Endometrial microvascular endothelial cells (primary cell): ENCODE results near the gene FCHSD2. TPM values are rescaled to one million over a fixed set of nuclear protein-coding genes. Genes with fewer than 3 reads are reported as not detected.

Experiments
- in situ Hi-C: cut with HindIII; loops from 2 replicates; pipeline ENCODE4 v1.10.0; 2017; ENCODE audit warnings: low sequenced_read_pairs, low pct_unique_long_range_greater_than_20kb; ENCODE audit errors: inconsistent ontology term
- total RNA-seq: library from RNA; depleted of rRNA; stranded (reverse); fragments of >200 nt; gene quantifications from one replicate; pipeline ENCODE4 v1.2.3, GENCODE V29; 2015; ENCODE audit errors: inconsistent ontology term

The FCHSD2 gene
- total RNA-seq, 1 donor from 2014 or later, result 15.5 TPM

DNA sequence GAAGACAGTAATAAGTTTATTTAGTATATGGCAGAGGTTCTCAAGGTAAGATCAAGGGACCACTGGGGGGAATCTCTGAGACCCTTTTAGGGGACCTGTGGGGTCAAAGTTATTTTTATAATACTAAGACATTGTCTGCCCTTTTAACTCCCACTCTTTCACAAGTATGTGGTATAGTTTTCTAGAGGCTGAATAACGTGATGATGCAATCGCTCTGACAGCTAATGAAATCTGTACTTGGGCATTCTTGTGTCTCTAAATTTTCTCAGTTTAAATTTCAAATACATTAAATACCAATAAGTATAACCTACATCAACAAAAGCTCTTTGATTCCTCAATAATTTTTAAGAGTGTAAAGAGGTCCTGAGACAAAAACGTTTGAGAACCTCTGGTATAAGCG lies 180.0 kb downstream of the FCHSD2 start:
- in situ Hi-C loops, result no loop called here

DNA sequence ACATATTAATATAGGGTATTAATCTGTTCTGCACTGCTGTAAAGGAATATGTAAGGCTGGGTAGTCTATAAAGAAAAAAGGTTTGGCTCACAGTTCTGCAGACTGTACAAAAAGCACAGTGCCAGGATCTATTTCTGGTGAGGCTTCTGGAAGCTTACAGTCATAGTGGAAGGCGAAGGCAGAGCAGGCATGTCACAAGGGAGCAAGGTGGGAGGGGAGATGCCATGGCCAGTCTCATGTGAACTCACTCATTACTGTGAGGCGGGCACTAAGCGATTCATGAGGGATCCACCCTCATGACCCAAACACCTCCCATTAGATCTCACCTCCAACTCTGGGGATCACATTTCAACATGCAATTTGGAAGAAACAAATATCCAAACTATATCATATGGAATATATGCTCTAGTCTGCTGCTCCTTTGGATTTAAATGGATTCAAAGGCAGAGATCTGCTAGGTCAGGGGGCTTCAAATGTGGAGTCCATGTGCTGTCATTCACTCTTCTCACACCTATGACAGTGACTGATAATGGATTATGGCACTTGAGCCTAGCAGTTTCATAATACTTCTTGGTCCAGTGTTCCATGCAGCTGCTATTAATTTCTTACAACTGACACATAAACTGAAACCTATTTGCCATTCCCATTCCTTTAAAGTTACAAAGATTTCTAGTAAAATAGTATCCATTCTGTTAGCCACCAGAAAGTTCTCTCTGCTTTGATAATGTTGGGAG lies 182.0 kb downstream of the FCHSD2 start:
- in situ Hi-C loops, result no loop called here

DNA sequence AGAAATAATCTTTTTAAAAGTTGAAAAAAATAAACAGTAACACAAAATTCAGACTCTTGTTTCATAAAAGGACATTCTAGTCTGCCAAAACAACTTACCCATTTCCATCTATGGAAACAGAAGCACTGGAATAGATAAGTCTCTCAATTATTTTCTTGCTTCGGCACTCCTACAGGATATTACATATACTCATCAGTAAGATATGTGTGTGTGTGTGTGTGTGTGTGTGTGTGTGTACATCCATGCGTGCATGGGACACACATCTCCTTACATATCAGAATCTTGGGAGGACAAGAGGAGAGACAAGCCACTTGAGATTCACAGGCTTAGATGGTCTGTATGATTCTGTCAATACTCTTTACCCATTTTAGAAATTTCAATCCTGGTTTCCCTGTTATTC lies 183.3 kb downstream of the FCHSD2 start:
- in situ Hi-C loops, result no loop called here

DNA sequence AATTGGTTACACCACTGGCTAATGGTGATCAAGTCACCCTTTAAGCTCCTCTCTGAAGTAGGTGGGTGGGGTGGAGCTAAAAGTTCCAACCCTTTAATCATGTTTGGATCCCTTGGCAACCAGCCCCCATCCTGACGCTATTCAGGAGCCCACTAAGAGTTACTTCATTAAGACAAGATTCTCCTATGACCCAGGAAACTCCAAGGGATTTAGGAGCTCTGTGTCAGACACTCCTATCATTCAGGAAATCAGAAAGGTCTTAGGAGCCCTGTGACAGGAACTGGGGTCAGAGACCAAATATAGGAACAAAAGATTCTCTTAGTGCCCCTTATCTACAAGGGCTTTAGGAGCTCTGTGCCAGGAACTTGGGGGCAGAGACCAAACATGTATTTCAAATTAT lies 186.7 kb downstream of the FCHSD2 start:
- in situ Hi-C loops, result no loop called here

DNA sequence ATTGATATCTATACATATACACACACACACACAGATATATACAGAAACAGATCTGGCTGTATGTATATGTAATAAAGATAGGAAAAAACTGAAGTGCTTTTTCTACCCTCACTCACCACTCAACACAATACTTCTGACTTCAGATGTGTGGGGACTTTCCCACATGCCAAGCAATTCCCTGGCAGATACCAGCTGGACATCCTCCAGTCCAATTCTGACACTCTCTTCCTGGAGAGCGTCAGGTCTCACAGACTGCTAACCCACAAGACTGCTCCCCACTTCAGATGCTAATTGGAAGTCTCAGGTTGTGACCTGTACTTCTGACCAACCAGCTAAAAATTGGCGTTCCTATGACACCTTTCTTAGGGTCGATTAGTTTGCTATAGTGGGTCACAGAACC lies 187.3 kb downstream of the FCHSD2 start:
- in situ Hi-C loops, result no loop called here

DNA sequence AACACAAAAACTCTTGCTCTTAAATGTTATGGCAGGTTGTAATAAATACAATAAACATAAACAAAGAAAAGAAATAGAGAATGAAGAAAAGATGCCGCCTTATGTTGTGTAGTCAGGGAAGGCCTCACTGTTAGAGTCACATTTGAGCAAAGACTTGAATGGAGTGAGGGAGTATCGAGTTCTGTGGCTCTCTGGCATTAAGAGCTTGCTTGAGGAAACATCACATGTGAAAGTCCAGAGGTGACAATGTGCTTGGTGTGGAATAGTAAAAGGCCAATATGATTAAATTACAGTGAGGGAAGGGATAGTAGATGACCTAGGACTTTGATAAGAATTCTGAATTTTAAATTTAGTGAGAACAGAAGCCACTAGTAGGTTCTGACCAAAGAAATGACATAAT lies 188.5 kb downstream of the FCHSD2 start:
- in situ Hi-C loops, result no loop called here

DNA sequence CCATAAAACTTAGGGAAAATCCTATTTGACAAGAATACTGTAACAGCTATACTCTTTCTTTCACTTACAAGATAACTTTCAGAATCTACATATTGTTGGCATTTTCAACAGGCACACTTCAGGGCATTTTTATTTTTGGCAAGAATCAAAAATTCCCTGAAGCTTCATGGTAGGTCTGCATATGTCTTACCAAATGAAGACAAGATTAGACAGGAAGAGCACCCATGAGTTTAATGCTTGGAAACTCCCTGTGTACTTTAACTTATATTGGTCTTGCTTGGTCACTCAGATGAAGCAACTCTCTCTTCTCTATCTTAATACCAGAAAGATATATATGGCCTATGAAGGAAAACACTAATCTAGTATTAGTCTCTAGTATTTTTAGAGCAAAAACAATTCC lies 190.2 kb downstream of the FCHSD2 start:
- in situ Hi-C loops, result no loop called here

DNA sequence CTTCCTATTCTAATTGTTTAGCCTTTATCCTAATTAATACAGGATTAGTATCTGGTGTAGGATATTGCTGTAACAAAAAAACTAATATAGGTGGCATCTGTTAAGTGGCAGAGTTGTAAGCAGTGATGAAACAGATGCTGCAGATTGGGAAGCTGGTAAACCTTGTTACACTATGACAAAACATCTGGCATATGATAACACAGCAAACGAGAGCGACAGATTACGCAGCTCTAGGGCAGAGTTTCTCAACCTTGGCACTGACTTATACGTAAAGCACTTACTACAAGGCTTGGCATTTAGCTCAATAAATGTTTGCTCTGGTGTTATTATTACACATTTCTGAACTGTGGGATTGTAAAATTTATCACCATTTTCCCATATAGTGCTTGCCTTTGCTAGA lies 190.9 kb downstream of the FCHSD2 start:
- in situ Hi-C loops, result no loop called here

DNA sequence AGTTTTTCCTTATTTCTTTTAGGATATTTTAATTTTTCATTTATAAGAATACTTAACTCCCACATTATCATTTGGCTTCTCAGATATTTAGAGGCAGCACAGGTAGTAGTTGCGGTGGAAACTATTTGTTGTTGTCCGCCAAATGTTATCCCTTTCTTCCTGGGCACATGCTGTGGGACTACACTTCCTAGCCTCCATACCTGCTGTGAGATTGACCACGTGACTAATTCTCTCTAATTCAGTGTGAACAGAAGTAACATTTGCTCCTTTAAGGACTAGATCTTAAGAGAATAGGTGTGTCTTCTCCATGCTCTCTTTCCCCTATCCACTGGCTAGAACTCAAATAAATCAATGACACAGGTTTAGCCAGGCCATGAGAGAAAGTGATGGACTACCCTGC lies 191.4 kb downstream of the FCHSD2 start:
- in situ Hi-C loops, result no loop called here

DNA sequence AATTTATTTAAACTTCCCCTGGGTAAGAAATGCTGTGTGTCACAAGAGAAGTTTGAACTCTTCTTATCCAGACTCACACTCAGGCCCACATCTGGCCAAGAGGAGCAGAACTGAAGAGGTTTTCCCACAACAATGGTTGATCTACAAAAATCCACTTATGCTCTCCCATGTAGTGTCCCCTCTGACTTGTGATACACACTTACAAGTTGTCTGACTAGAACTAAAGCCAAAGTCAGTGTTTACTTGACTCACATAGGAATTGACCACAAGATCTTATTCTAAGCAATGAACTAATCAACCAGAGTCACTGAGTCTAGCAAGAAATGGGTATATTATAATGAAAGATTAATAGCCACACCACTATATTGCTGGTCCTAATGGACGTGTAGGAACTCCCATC lies 194.9 kb downstream of the FCHSD2 start:
- in situ Hi-C loops, result no loop called here

DNA sequence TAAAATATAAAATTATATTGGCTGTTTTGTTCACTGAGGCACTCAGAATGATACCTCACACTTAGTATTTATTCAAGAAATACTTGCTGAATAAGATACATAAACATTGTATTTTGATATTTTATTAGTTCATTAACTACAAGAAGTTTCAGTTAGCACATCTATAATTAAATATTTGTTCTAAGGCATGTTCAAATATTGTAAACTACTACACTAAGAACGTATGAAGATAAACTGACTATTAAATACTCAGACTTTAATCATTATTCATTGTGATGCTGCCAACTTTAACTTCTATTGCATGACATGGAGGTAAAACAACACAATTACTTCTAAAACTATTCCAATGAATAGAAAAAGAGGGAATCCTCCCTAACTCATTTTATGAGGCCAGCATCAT lies 198.5 kb downstream of the FCHSD2 start:
- in situ Hi-C loops, result no loop called here

DNA sequence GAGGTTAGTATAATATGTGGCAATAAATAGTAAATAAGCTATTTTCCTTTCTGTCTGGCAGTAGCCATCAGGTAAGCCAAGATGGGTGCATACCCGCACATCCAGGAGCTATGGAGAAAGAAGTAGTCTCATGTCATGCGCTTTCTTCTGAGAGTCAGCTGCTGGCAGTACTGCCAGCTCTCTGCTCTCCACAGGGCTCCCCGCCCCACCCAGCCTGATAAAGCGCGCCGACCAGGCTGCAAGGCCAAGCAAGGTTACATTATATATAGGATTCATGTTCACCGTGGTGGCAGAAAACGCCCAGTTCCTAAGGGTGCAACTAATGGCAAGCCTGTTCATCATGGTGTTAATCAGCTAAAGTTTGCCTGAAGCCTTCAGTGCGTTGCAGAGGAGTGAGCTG lies 201.7 kb downstream of the FCHSD2 start:
- in situ Hi-C loops, result no loop called here

DNA sequence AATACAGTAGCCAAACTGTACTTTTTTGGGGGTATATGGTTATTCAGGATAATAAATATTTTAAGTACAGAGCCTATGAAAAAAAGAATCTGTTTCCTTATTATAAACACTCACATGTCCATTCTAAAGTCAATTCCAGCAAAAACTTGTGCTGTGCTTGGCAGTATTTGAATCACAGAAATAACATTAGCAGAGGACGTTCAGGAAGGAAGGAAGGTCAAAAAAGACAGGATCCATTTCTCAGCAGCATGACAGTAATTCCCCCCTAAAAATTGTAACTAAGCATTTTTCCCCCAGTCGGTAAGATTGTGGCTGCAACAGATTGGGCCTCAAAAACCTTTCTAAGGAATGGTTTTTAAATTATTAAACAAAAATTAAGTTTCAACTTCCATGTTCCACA lies 203.1 kb downstream of the FCHSD2 start:
- in situ Hi-C loops, result no loop called here

DNA sequence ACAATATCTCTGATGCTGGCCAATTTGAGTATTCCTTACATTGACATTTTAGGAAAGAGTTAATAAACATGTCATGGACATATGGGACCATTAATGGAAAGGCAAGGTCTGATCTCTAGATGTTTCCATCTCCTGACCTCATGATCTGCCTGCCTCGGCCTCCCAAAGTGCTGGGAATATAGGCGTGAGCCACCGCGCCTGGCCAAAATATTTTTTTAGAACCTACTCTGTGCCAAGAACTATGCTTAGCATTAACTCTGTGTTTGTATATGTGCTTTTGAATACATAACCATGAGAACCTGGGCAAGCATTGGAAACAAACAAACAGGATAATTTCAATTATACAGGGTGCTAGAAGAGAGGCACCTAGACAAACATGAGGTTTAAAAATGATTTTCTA lies 204.7 kb downstream of the FCHSD2 start:
- in situ Hi-C loops, result no loop called here

DNA sequence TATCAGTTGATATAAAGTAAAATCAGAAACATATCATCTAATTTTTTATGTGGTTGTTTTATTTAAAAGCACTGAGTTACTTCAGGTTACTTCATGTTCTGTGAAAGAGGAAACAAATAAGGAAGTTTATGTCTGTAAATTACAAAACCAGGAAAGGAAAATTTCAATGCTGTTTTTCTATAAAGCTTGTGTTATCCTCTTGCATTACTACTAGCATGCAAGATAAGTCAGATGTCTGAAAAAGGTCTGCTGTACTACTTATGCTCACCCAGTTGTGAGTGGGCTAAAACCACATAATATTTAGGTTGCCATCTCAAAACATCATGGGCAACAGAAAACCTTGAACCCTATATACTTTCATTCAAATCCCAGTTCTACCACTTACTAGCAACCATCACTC lies 206.4 kb downstream of the FCHSD2 start:
- in situ Hi-C loops, result no loop called here

DNA sequence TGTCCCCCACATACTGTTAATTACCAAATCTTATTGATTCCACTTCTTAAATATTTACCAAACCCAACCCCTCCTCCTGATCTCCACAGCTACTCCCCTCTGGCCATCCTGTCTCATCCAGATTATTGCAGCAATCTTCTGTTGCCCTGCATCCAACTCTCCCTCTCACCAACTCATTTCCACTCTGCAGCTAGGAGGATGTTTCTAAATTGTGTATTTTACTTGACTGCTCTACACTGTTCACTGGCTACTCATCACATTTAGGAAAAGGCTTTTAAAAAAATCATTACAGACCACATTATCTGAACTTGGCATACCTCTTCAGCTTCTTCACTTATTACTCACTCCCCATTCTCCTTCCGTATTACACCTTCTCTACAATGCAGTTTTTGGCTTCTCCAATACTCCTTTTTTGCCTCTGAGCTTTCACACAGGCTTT lies 210.0 kb downstream of the FCHSD2 start:
- in situ Hi-C loops, result no loop called here

DNA sequence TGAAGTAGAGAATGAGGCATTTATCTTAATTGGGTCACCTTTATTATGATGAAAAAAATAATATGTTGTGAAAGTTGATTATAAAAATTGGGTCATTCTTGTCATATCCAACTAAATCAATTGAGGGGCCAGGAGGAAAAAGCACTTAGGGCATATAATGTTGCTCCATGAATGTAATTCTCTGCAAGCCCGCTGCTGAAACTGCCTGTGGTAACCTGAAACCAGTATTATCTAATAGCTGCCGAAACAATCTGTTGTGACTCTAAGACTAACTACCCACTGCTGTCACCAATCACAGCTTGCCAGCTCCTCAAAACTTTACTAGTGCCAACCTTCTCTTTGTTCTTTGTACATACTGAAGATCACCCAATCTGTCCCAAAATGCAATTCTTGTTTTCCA lies 212.1 kb downstream of the FCHSD2 start:
- in situ Hi-C loops, result no loop called here

DNA sequence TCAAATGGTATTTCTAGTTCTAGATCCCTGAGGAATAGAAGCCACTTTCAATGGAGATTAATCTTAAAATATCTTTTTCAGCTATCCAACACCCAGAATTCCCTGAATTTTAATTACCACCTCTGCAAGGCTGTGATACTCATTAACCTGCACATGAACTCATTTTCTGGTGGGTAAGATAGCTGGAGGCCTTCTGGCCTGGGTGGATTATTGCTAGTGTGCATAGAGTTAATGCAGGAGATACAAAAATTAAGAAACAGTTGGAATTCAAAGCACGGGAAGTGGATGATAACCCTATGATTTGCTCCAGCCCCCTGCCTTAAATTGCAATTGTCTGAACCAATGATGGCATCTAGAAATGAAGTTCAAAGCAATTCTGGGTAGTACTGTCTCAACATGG lies 212.9 kb downstream of the FCHSD2 start:
- in situ Hi-C loops, result no loop called here

DNA sequence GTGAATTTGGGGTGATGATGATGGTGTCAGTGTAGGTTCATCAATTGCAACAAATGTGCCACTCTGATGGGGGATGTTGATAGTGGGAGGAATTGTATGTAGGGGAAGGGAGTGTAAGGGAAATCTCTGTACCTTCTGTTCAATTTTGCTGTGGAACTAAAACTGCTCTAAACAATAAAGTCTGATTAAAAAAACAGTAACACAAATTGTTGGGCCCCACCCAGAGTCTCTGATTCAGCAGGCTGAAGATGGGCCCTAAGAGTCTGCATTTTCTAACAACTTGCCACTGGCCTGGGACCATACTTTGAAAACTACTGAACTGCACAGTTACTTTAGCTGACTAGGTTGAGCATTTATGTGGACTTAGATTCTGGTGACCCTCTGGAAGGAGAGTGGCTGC lies 214.7 kb downstream of the FCHSD2 start:
- in situ Hi-C loops, result no loop called here

DNA sequence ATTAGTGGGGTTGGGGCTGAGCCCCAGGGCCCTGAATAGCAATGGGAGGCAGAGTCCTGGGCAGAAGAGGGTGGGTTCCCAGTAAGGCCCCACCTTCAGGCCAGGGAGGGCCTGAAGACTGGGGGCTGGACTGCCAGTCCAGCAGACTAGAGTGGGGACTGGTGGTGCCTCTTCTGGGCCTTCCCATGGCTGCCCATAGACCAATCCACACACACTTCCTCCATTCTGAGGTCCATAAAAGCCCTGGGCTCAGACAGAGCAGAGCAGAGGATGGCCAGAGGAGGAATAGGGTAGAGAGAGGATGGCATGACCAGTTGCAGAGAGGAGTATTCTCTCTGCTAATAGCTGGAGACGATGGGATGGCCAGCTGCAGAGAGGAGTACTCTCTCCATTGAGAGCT lies 216.0 kb downstream of the FCHSD2 start:
- in situ Hi-C loops, result no loop called here

DNA sequence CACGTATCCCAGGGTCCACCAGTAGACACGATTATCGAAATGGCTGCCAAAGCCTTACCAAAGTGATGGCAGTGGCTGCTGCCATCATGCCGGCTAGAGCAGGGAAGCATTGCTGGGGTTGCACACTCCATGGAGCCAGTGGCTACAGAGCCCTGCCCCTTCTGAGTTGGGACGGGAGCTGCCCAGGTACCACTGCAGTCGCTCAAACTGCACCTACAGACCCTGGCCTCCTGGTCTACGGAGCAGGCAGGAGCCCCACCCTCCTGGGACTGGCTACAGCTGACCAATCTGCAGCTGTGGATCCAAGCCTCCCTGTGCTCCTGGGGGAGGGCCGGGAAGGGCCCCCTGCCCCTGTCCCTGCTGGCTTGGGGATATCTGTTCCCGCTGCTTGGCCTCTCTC lies 216.5 kb downstream of the FCHSD2 start:
- in situ Hi-C loops, result no loop called here
